ENCODE data around the gene STYXL1.

STYXL1 gene

GRCh38 chr7:75957021-75957736 is 90.6 kb downstream of the STYXL1 start:
- Histone ChIP-seq H3K79me2 (ENCODE audit: insufficient read depth, low read depth) (no peaks in the 10 kb centered on the region), H3K9ac (no peak overlapping the region), H3K27ac (no peak overlapping the region), H2AFZ (ENCODE audit: low read depth) (no peak overlapping the region), H3K27me3 (ENCODE audit: insufficient read depth, low read depth) (no peaks in the 10 kb centered on the region), H3K4me3 (IDR thresholded peaks at IDR 0.05; ENCODE audit: insufficient read depth, low read depth, low read length) (no peak overlapping the region), H4K20me1 (ENCODE audit: insufficient read depth) (no peaks in the 10 kb centered on the region), H3K4me1 (ENCODE audit: low read depth, poor library complexity, severe bottlenecking) (no peaks in the 10 kb centered on the region), H3K36me3 (ENCODE audit: insufficient read depth) (peaks cover 6% of the 10 kb centered on the region; the same call in 1 of the 2 replicates), H3K4me2 (no peak overlapping the region)
- TF ChIP-seq CTCF (conservative IDR thresholded peaks at IDR 0.05; ENCODE audit: low read depth, low read length): no peak

- no peaks in the 10 kb centered on the region for H3K27me3 ChIP-seq (ENCODE audit: insufficient read depth, low read depth)
- no peaks in the 10 kb centered on the region for H3K4me1 ChIP-seq (ENCODE audit: low read depth, poor library complexity, severe bottlenecking)
- no peak overlapping the region for H3K9ac ChIP-seq
- H3K4me2 ChIP-seq: no peak overlapping the region
- H3K27ac ChIP-seq: no peak overlapping the region
- H3K79me2 ChIP-seq (ENCODE audit: insufficient read depth, low read depth): no peaks in the 10 kb centered on the region
- H2AFZ ChIP-seq (ENCODE audit: low read depth): no peak overlapping the region
- H3K36me3 ChIP-seq (ENCODE audit: insufficient read depth): peaks cover 6% of the 10 kb centered on the region; the same call in 1 of the 2 replicates
- H3K4me3 ChIP-seq (IDR thresholded peaks at IDR 0.05; ENCODE audit: insufficient read depth, low read depth, low read length): no peak overlapping the region
- no peaks in the 10 kb centered on the region for H4K20me1 ChIP-seq (ENCODE audit: insufficient read depth)
- TF ChIP-seq CTCF (conservative IDR thresholded peaks at IDR 0.05; ENCODE audit: low read depth, low read length): no peak
These were observed 92.4 kb downstream of the STYXL1 start for GRCh38 chr7:75955331-75955955.

- no peaks in the 10 kb centered on the region for H3K4me1 ChIP-seq (ENCODE audit: low read depth, poor library complexity, severe bottlenecking)
- no peaks in the 10 kb centered on the region for H3K79me2 ChIP-seq (ENCODE audit: insufficient read depth, low read depth)
- no peak overlapping the region for H2AFZ ChIP-seq (ENCODE audit: low read depth)
- H3K27ac ChIP-seq: no peak overlapping the region
- no peak for TF ChIP-seq CTCF (conservative IDR thresholded peaks at IDR 0.05; ENCODE audit: low read depth, low read length)
- no peak overlapping the region for H3K4me2 ChIP-seq
- peaks cover 6% of the 10 kb centered on the region; the same call in 1 of the 2 replicates for H3K36me3 ChIP-seq (ENCODE audit: insufficient read depth)
- no peaks in the 10 kb centered on the region for H3K27me3 ChIP-seq (ENCODE audit: insufficient read depth, low read depth)
- no peaks in the 10 kb centered on the region for H4K20me1 ChIP-seq (ENCODE audit: insufficient read depth)
- no peak overlapping the region for H3K4me3 ChIP-seq (IDR thresholded peaks at IDR 0.05; ENCODE audit: insufficient read depth, low read depth, low read length)
- no peak overlapping the region for H3K9ac ChIP-seq
These were observed 93.9 kb downstream of the STYXL1 start for GRCh38 chr7:75953931-75954330.

- no peak overlapping the region for H3K9ac ChIP-seq
- H4K20me1 ChIP-seq (ENCODE audit: insufficient read depth): no peaks in the 10 kb centered on the region
- no peaks in the 10 kb centered on the region for H3K79me2 ChIP-seq (ENCODE audit: insufficient read depth, low read depth)
- H3K4me3 ChIP-seq (IDR thresholded peaks at IDR 0.05; ENCODE audit: insufficient read depth, low read depth, low read length): no peak overlapping the region
- peaks cover 6% of the 10 kb centered on the region; the same call in 1 of the 2 replicates for H3K36me3 ChIP-seq (ENCODE audit: insufficient read depth)
- no peak overlapping the region for H3K27ac ChIP-seq
- H3K4me1 ChIP-seq (ENCODE audit: low read depth, poor library complexity, severe bottlenecking): no peaks in the 10 kb centered on the region
- no peak overlapping the region for H3K4me2 ChIP-seq
- no peaks in the 10 kb centered on the region for H3K27me3 ChIP-seq (ENCODE audit: insufficient read depth, low read depth)
- no peak overlapping the region for H2AFZ ChIP-seq (ENCODE audit: low read depth)
- TF ChIP-seq CTCF (conservative IDR thresholded peaks at IDR 0.05; ENCODE audit: low read depth, low read length): no peak
These were observed 94.4 kb downstream of the STYXL1 start for GRCh38 chr7:75953431-75953830.

Measured in KMS-11 (cell line).